WTC11 (cell line): ENCODE measurements around the gene ZBTB8A. TPM values are rescaled to one million over a fixed set of nuclear protein-coding genes. Genes with fewer than 3 reads are reported as not detected.

Source experiments
- ATAC-seq: fragments of 200-7000 bp; cut with Tn5 transposase; 2 replicates; pipeline ENCODE4 v1.10.0; 2021; ENCODE audit warnings: mild to moderate bottlenecking, moderate library complexity
- CTCF ChIA-PET: fragments of 300-600 bp; sonication (Branson Sonifier 250); formaldehyde crosslinking; loops from one replicate; lab custom pipeline; 2021; ENCODE audit warnings: antibody characterized with exemption; lab: Charles Lee
- POLR2A ChIA-PET: fragments of 350-600 bp; sonication (Branson Sonifier 250); formaldehyde crosslinking; loops from one replicate; lab custom pipeline; 2021; ENCODE audit warnings: antibody characterized with exemption; lab: Charles Lee
- DNase-seq: peaks from one replicate; pipeline ENCODE4 v3.0.0; 2021; ENCODE audit warnings: low spot score
- H3K27ac Mint-ChIP-seq: 2 replicates; pipeline ENCODE4 v1.8.0; 2021; ENCODE audit warnings: mixed read lengths
- H3K27me3 Mint-ChIP-seq: 2 replicates; pipeline ENCODE4 v1.8.0; 2021; ENCODE audit warnings: low read depth, mild to moderate bottlenecking, moderate library complexity, mixed read lengths
- H3K36me3 Mint-ChIP-seq: 2 replicates; pipeline ENCODE4 v1.8.0; 2021; ENCODE audit warnings: mixed read lengths
- H3K4me1 Mint-ChIP-seq: 2 replicates; pipeline ENCODE4 v1.8.0; 2022; ENCODE audit warnings: mixed read lengths
- H3K4me3 Mint-ChIP-seq: 2 replicates; pipeline ENCODE4 v1.8.0; 2021; ENCODE audit warnings: mild to moderate bottlenecking, moderate library complexity, mixed read lengths
- H3K9me3 Mint-ChIP-seq: 2 replicates; pipeline ENCODE4 v1.8.0; 2021; ENCODE audit warnings: mixed read lengths
- ATF1 ChIP-seq: sonication (generic); formaldehyde crosslinking; IDR thresholded peaks from 2 replicates; pipeline ENCODE4 v1.8.1; 2023; ENCODE audit warnings: mild to moderate bottlenecking, moderate library complexity, missing genetic modification reagents
- CREM ChIP-seq: sonication (generic); formaldehyde crosslinking; IDR thresholded peaks from 2 replicates; pipeline ENCODE4 v1.8.1; 2022; ENCODE audit warnings: mild to moderate bottlenecking, missing genetic modification reagents, moderate library complexity
- FOXJ3 ChIP-seq: sonication (generic); formaldehyde crosslinking; IDR thresholded peaks from 2 replicates; pipeline ENCODE4 v1.9.0; 2021; ENCODE audit warnings: missing genetic modification reagents, mild to moderate bottlenecking, borderline replicate concordance
- FOXP1 ChIP-seq: sonication (generic); formaldehyde crosslinking; IDR thresholded peaks from 2 replicates; pipeline ENCODE4 v1.8.0; 2022; ENCODE audit warnings: missing genetic modification reagents, mild to moderate bottlenecking, moderate library complexity, borderline replicate concordance
- GRHL2 ChIP-seq: fragments of 250-450 bp; sonication (Bioruptor Pico); IDR thresholded peaks from 2 replicates; pipeline ENCODE4 v1.8.0; 2022; ENCODE audit warnings: mild to moderate bottlenecking, moderate library complexity; ENCODE audit not compliant: insufficient replicate concordance, severe bottlenecking
- NFATC4 ChIP-seq: fragments of 250-450 bp; sonication (Bioruptor Pico); IDR thresholded peaks from 2 replicates; pipeline ENCODE4 v1.9.0; 2021; ENCODE audit warnings: mild to moderate bottlenecking
- NFE2L1 ChIP-seq: sonication (generic); formaldehyde crosslinking; IDR thresholded peaks from 2 replicates; pipeline ENCODE4 v1.8.1; 2023; ENCODE audit warnings: missing genetic modification reagents
- TEAD4 ChIP-seq: sonication (generic); formaldehyde crosslinking; IDR thresholded peaks from 2 replicates; pipeline ENCODE4 v1.8.0; 2022; ENCODE audit warnings: mild to moderate bottlenecking, missing genetic modification reagents
- ZNF396 ChIP-seq: fragments of 250-450 bp; sonication (Bioruptor Pico); IDR thresholded peaks from 2 replicates; pipeline ENCODE4 v1.8.0; 2021; ENCODE audit warnings: mild to moderate bottlenecking, moderate library complexity, borderline replicate concordance
- total RNA-seq: library from RNA; stranded (reverse); gene quantifications from 3 replicates; pipeline ENCODE4 v1.2.3, GENCODE V29; 2021
- TF ChIP-seq, protein P1 (sequence below): sonication (generic); formaldehyde crosslinking; IDR thresholded peaks from 2 replicates; pipeline ENCODE4 v1.8.0; 2023; ENCODE audit warnings: mild to moderate bottlenecking, missing genetic modification reagents
- TF ChIP-seq, protein P2 (sequence below): sonication (generic); formaldehyde crosslinking; IDR thresholded peaks from 2 replicates; pipeline ENCODE4 v1.8.1; 2023; ENCODE audit warnings: mild to moderate bottlenecking, missing genetic modification reagents
- TF ChIP-seq, protein P3 (sequence below): sonication (generic); formaldehyde crosslinking; IDR thresholded peaks from 2 replicates; pipeline ENCODE4 v1.8.0; 2022; ENCODE audit warnings: mild to moderate bottlenecking, missing genetic modification reagents
- TF ChIP-seq, protein P4 (sequence below): sonication (generic); formaldehyde crosslinking; IDR thresholded peaks from 2 replicates; pipeline ENCODE4 v1.8.1; 2023; ENCODE audit warnings: mild to moderate bottlenecking, missing genetic modification reagents
- TF ChIP-seq, protein P5 (sequence below): sonication (generic); formaldehyde crosslinking; IDR thresholded peaks from 2 replicates; pipeline ENCODE4 v1.8.1; 2022; ENCODE audit warnings: mild to moderate bottlenecking, missing genetic modification reagents, moderate library complexity, borderline replicate concordance
- TF ChIP-seq, protein P6 (sequence below): sonication (generic); formaldehyde crosslinking; IDR thresholded peaks from 2 replicates; pipeline ENCODE4 v1.8.1; 2023; ENCODE audit warnings: mild to moderate bottlenecking, missing genetic modification reagents, moderate library complexity

Gene ZBTB8A
- total RNA-seq, 1 experiment from 2014 or later: 7.7 TPM

DNA sequence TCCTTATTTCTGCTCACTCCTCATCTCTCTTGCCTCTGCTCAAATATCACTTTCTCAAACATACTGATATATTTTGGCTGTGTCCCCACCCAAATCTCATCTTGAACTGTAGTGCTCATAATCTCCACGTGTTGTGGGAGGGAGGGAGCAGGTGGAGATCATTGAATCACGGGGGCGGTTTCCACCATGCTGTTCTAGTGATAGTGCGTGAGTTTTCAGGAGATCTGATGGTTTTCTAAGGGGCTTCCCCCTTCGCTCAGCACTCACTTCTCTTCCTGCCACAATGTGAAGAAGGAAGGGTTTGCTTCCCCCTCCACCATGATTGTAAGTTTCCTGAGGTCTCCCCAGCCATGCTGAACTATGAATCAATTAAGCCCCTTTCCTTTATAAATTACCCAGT, 84.5 kb downstream of the ZBTB8A start:
- no peaks in the 10 kb centered on the region for H3K4me1 Mint-ChIP-seq
- H3K27me3 Mint-ChIP-seq: no peaks in the 10 kb centered on the region
- peaks cover 26% of the 10 kb centered on the region for H3K36me3 Mint-ChIP-seq
- H3K4me3 Mint-ChIP-seq: no peak overlapping the region
- H3K9me3 Mint-ChIP-seq: 0 out of 2 replicates have a peak, but pooled peaks cover 3% of the 10 kb centered on the region
- no peak for ATAC-seq
- H3K27ac Mint-ChIP-seq: peak overlapping the region; percentile 47; the same call in 1 of the 2 replicates
- POLR2A ChIA-PET: no interaction called here
- CTCF ChIA-PET: interaction anchor here (1.7 kb wide), 1 partner anchor 103 kb away, joined by 4 read pairs; no protein-coding TSS in a partner anchor
- DNase-seq: no peak
- no peak for TF ChIP-seq ATF1 (CRISPR knock-in tag)
- TF ChIP-seq TEAD4 (CRISPR knock-in tag): no peak
- no peak for TF ChIP-seq CREM
- TF ChIP-seq, protein P1, sequence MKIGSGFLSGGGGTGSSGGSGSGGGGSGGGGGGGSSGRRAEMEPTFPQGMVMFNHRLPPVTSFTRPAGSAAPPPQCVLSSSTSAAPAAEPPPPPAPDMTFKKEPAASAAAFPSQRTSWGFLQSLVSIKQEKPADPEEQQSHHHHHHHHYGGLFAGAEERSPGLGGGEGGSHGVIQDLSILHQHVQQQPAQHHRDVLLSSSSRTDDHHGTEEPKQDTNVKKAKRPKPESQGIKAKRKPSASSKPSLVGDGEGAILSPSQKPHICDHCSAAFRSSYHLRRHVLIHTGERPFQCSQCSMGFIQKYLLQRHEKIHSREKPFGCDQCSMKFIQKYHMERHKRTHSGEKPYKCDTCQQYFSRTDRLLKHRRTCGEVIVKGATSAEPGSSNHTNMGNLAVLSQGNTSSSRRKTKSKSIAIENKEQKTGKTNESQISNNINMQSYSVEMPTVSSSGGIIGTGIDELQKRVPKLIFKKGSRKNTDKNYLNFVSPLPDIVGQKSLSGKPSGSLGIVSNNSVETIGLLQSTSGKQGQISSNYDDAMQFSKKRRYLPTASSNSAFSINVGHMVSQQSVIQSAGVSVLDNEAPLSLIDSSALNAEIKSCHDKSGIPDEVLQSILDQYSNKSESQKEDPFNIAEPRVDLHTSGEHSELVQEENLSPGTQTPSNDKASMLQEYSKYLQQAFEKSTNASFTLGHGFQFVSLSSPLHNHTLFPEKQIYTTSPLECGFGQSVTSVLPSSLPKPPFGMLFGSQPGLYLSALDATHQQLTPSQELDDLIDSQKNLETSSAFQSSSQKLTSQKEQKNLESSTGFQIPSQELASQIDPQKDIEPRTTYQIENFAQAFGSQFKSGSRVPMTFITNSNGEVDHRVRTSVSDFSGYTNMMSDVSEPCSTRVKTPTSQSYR: no peak
- TF ChIP-seq NFATC4 (CRISPR knock-in tag): no peak
- TF ChIP-seq FOXP1: no peak
- TF ChIP-seq, protein P2, sequence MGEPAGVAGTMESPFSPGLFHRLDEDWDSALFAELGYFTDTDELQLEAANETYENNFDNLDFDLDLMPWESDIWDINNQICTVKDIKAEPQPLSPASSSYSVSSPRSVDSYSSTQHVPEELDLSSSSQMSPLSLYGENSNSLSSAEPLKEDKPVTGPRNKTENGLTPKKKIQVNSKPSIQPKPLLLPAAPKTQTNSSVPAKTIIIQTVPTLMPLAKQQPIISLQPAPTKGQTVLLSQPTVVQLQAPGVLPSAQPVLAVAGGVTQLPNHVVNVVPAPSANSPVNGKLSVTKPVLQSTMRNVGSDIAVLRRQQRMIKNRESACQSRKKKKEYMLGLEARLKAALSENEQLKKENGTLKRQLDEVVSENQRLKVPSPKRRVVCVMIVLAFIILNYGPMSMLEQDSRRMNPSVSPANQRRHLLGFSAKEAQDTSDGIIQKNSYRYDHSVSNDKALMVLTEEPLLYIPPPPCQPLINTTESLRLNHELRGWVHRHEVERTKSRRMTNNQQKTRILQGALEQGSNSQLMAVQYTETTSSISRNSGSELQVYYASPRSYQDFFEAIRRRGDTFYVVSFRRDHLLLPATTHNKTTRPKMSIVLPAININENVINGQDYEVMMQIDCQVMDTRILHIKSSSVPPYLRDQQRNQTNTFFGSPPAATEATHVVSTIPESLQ (CRISPR knock-in tag): no peak
- TF ChIP-seq FOXJ3: no peak
- no peak for TF ChIP-seq NFE2L1
- TF ChIP-seq GRHL2 (CRISPR knock-in tag): no peak
- TF ChIP-seq ZNF396 (CRISPR knock-in tag): no peak
- TF ChIP-seq, protein P3, sequence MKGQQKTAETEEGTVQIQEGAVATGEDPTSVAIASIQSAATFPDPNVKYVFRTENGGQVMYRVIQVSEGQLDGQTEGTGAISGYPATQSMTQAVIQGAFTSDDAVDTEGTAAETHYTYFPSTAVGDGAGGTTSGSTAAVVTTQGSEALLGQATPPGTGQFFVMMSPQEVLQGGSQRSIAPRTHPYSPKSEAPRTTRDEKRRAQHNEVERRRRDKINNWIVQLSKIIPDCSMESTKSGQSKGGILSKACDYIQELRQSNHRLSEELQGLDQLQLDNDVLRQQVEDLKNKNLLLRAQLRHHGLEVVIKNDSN: no peak

DNA sequence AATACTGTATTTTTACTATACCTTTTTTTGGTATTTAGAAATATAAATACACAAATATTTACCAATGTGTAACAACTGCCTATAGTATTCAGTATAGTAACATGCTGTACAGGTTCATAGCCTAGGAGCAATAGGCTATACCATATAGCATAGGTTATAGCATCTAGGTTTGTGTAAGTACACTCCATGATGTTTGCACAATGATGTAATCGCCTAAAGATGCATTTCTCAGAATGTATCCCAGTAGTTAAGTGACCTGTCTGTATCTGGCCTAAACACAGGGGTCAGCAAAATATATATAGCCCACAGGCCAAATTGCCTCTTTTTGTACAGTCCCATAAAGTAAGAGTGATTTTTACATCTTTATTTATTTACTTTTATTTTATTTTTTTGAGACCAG, 86.9 kb downstream of the ZBTB8A start:
- ATAC-seq (no peak), DNase-seq (no peak)
- no peaks in the 10 kb centered on the region for H3K27me3 Mint-ChIP-seq
- ChIA-PET POLR2A (no interaction called here), CTCF (interaction anchor here (0.7 kb wide), 1 partner anchor 15 kb away, joined by 3 read pairs; no protein-coding TSS in a partner anchor)
- H3K4me3 Mint-ChIP-seq: no peak overlapping the region
- H3K27ac Mint-ChIP-seq: no peak overlapping the region
- no peaks in the 10 kb centered on the region for H3K9me3 Mint-ChIP-seq
- TF ChIP-seq, protein P2 (CRISPR knock-in tag): no peak
- no peak for TF ChIP-seq FOXP1
- TF ChIP-seq, protein P4, sequence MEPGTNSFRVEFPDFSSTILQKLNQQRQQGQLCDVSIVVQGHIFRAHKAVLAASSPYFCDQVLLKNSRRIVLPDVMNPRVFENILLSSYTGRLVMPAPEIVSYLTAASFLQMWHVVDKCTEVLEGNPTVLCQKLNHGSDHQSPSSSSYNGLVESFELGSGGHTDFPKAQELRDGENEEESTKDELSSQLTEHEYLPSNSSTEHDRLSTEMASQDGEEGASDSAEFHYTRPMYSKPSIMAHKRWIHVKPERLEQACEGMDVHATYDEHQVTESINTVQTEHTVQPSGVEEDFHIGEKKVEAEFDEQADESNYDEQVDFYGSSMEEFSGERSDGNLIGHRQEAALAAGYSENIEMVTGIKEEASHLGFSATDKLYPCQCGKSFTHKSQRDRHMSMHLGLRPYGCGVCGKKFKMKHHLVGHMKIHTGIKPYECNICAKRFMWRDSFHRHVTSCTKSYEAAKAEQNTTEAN: no peak
- TF ChIP-seq, protein P5, sequence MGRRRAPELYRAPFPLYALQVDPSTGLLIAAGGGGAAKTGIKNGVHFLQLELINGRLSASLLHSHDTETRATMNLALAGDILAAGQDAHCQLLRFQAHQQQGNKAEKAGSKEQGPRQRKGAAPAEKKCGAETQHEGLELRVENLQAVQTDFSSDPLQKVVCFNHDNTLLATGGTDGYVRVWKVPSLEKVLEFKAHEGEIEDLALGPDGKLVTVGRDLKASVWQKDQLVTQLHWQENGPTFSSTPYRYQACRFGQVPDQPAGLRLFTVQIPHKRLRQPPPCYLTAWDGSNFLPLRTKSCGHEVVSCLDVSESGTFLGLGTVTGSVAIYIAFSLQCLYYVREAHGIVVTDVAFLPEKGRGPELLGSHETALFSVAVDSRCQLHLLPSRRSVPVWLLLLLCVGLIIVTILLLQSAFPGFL: no peak
- TF ChIP-seq, protein P6, sequence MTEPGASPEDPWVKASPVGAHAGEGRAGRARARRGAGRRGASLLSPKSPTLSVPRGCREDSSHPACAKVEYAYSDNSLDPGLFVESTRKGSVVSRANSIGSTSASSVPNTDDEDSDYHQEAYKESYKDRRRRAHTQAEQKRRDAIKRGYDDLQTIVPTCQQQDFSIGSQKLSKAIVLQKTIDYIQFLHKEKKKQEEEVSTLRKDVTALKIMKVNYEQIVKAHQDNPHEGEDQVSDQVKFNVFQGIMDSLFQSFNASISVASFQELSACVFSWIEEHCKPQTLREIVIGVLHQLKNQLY (CRISPR knock-in tag): no peak
- peaks cover 29% of the 10 kb centered on the region for H3K36me3 Mint-ChIP-seq
- H3K4me1 Mint-ChIP-seq: no peaks in the 10 kb centered on the region
